ENCODE data around the gene OGFOD1.

DNA sequence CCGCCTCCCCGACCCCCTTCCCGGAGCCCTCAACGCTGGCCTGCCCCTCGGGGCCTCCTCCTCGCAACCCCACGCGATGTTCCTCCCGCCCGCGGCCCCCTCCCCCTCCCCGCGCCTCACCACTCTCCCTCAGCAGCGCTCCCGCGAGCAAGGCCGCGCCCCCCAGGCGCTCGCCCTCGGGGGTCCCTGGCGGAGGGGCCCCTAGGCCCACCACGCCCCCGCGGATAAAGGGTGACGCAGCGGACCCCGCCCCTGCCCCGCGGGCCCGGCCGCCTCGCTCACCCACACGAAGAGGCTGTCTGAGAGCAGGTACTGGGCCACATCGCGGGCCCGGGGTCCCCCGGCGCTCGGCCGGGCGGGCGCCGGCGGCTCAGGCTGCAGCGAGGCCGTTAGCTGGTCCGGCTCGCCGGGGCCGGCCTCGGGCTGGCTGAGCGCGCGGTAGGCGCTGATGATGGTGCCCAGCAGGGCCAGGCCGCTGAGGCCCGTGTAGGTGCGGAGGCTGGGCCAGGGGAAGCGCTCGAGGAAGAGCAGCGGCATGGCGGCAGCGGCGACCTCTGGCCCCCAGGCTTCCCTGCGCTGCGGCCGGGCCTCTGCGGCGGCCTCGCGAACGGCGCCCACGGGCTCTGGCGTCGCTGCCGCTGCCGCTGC, 26.4 kb upstream of the OGFOD1 start:
- TF ChIP-seq, protein P1, sequence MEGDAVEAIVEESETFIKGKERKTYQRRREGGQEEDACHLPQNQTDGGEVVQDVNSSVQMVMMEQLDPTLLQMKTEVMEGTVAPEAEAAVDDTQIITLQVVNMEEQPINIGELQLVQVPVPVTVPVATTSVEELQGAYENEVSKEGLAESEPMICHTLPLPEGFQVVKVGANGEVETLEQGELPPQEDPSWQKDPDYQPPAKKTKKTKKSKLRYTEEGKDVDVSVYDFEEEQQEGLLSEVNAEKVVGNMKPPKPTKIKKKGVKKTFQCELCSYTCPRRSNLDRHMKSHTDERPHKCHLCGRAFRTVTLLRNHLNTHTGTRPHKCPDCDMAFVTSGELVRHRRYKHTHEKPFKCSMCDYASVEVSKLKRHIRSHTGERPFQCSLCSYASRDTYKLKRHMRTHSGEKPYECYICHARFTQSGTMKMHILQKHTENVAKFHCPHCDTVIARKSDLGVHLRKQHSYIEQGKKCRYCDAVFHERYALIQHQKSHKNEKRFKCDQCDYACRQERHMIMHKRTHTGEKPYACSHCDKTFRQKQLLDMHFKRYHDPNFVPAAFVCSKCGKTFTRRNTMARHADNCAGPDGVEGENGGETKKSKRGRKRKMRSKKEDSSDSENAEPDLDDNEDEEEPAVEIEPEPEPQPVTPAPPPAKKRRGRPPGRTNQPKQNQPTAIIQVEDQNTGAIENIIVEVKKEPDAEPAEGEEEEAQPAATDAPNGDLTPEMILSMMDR (conservative IDR thresholded peaks at IDR 0.05; ENCODE audit: low read length): no peak
- TF ChIP-seq EZH2phosphoT487 (IDR thresholded peaks at IDR 0.05; ENCODE audit: borderline replicate concordance, low read depth, low read length): no peak

Data from OCI-LY7 (cell line).